IMR-90 (cell line): ENCODE results near the gene ACOT2. TPM values are rescaled to one million over a fixed set of nuclear protein-coding genes. Genes with fewer than 3 reads are reported as not detected.

Experiments
- ATAC-seq: fragments of 200-7000 bp; cut with Tn5 transposase; 2 replicates; pipeline ENCODE4 v1.9.1; 2020; ENCODE audit warnings: low read depth, mild to moderate bottlenecking, moderate library complexity
- BruUV-seq: library from RNA; stranded (reverse); fragments of 400-500 nt; replicated peaks from 2 replicates; lab custom pipeline; 2021; lab: Mats Ljungman, UMichigan
- CTCF ChIA-PET: fragments of 300-600 bp; formaldehyde crosslinking; extraction: SDS; loops from one replicate; lab custom pipeline; 2021; ENCODE audit warnings: antibody characterized with exemption; lab: Yijun Ruan, JAX
- POLR2A ChIA-PET: fragments of 300-600 bp; sonication (Branson Sonifier 250); formaldehyde crosslinking; loops from one replicate; lab custom pipeline; 2022; ENCODE audit warnings: antibody characterized with exemption; ENCODE audit not compliant: unreplicated experiment; lab: Charles Lee
- DNase-seq: peaks from one replicate; pipeline ENCODE4 v3.0.0; 2013
- H2AFZ ChIP-seq: replicated peaks from 2 replicates; pipeline ENCODE3; 2013; ENCODE audit warnings: low read length, mild to moderate bottlenecking; ENCODE audit not compliant: poor library complexity
- H2AK5ac ChIP-seq: 2 replicates; pipeline ENCODE4 v1.6.1; 2013; ENCODE audit warnings: low read depth, low read length, inconsistent platforms
- H2AK9ac ChIP-seq: replicated peaks from 2 replicates; pipeline ENCODE3; 2013; ENCODE audit warnings: mild to moderate bottlenecking, low read depth, low read length, moderate library complexity; ENCODE audit not compliant: poor library complexity
- H2BK120ac ChIP-seq: 2 replicates; pipeline ENCODE4 v1.6.1; 2013; ENCODE audit warnings: low read depth, low read length, inconsistent platforms
- H2BK15ac ChIP-seq: 3 replicates; pipeline ENCODE4 v1.6.1; 2013; ENCODE audit warnings: low read depth, low read length, inconsistent platforms
- H2BK20ac ChIP-seq: 2 replicates; pipeline ENCODE4 v1.6.1; 2013; ENCODE audit warnings: low read depth, mild to moderate bottlenecking, inconsistent platforms, low read length, moderate library complexity
- H2BK5ac ChIP-seq: 2 replicates; pipeline ENCODE4 v1.6.1; 2013; ENCODE audit warnings: mild to moderate bottlenecking, low read depth, low read length, inconsistent platforms; ENCODE audit not compliant: poor library complexity, severe bottlenecking
- H3K14ac ChIP-seq: replicated peaks from 2 replicates; pipeline ENCODE4 v1.6.1; 2013; ENCODE audit warnings: low read depth, low read length, inconsistent platforms
- H3K18ac ChIP-seq: 2 replicates; pipeline ENCODE4 v1.6.1; 2013; ENCODE audit warnings: low read depth, low read length, control low read depth
- H3K23ac ChIP-seq: 2 replicates; pipeline ENCODE4 v1.6.1; 2013; ENCODE audit warnings: low read depth, low read length, inconsistent platforms
- H3K27ac ChIP-seq: 2 replicates; pipeline ENCODE4 v1.5.1; 2013; ENCODE audit warnings: mild to moderate bottlenecking, control low read depth, low read length; ENCODE audit not compliant: insufficient read depth
- H3K27me3 ChIP-seq: 2 replicates; pipeline ENCODE4 v1.6.1; 2013; ENCODE audit warnings: low read length; ENCODE audit not compliant: control insufficient read depth, insufficient read depth
- H3K36me3 ChIP-seq: 2 replicates; pipeline ENCODE4 v1.6.1; 2013; ENCODE audit warnings: low read length, mixed read lengths; ENCODE audit not compliant: control insufficient read depth, insufficient read depth
- H3K4ac ChIP-seq: 2 replicates; pipeline ENCODE4 v1.6.1; 2013; ENCODE audit warnings: low read depth, low read length, inconsistent platforms
- H3K4me1 ChIP-seq: 2 replicates; pipeline ENCODE4 v1.6.1; 2013; ENCODE audit warnings: low read length, mixed read lengths; ENCODE audit not compliant: control insufficient read depth, insufficient read depth
- H3K4me2 ChIP-seq: 2 replicates; pipeline ENCODE4 v1.6.1; 2013; ENCODE audit warnings: low read depth, mild to moderate bottlenecking, control low read depth, low read length, moderate library complexity
- H3K4me3 ChIP-seq: 2 replicates; pipeline ENCODE4 v1.5.1; 2013; ENCODE audit warnings: low read depth, mild to moderate bottlenecking, control low read depth, low read length, moderate library complexity; ENCODE audit not compliant: insufficient read depth
- H3K56ac ChIP-seq: 2 replicates; pipeline ENCODE4 v1.6.1; 2013; ENCODE audit warnings: low read length, inconsistent platforms; ENCODE audit not compliant: insufficient read depth; ENCODE audit errors: extremely low read depth
- H3K79me1 ChIP-seq, 2 experiments: 2 replicates each; pipeline ENCODE4 v1.6.1; 2013; ENCODE audit warnings: low read length in 2 of 2, inconsistent platforms in 1 of 2, low read depth in 1 of 2
- H3K9ac ChIP-seq: 2 replicates; pipeline ENCODE4 v1.6.1; 2013; ENCODE audit warnings: low read depth, low read length, control low read depth
- H3K9me1 ChIP-seq: 2 replicates; pipeline ENCODE4 v1.6.1; 2013; ENCODE audit warnings: low read length, inconsistent platforms; ENCODE audit not compliant: insufficient read depth
- H3K9me3 ChIP-seq: 2 replicates; pipeline ENCODE4 v1.6.1; 2013; ENCODE audit warnings: low read length; ENCODE audit not compliant: control insufficient read depth, insufficient read depth
- H4K20me1 ChIP-seq: 2 replicates; pipeline ENCODE4 v1.6.1; 2013; ENCODE audit warnings: low read length, inconsistent platforms; ENCODE audit not compliant: insufficient read depth
- H4K5ac ChIP-seq: 2 replicates; pipeline ENCODE4 v1.6.1; 2013; ENCODE audit warnings: mild to moderate bottlenecking, low read depth, low read length, control low read depth
- H4K8ac ChIP-seq, 2 experiments: 2 replicates each; pipeline ENCODE4 v1.6.1; 2013; ENCODE audit warnings: low read depth in 2 of 2, low read length in 2 of 2, control low read depth in 1 of 2, inconsistent platforms in 1 of 2
- H4K91ac ChIP-seq: 2 replicates; pipeline ENCODE4 v1.6.1; 2013; ENCODE audit warnings: low read depth, low read length, inconsistent platforms; ENCODE audit not compliant: insufficient read depth
- CHD1 ChIP-seq: IDR thresholded peaks from 2 replicates; pipeline ENCODE4 v1.6.1; 2012; ENCODE audit warnings: low read depth, low read length, improper control_type of control experiment
- FOS ChIP-seq: fragments of 150-350 bp; IDR thresholded peaks from 2 replicates; pipeline ENCODE4 v1.6.1; 2016; ENCODE audit warnings: low read depth, low read length
- MAFK ChIP-seq: IDR thresholded peaks from 2 replicates; pipeline ENCODE4 v1.6.1; 2012; ENCODE audit warnings: low read depth, low read length, improper control_type of control experiment
- MAZ ChIP-seq: IDR thresholded peaks from 2 replicates; pipeline ENCODE4 v1.6.1; 2012; ENCODE audit warnings: low read depth, mild to moderate bottlenecking, low read length, improper control_type of control experiment, moderate library complexity, borderline replicate concordance
- NFE2L2 ChIP-seq: fragments of 150-350 bp; IDR thresholded peaks from 2 replicates; pipeline ENCODE4 v1.6.1; 2016; ENCODE audit warnings: low read depth, mild to moderate bottlenecking, low read length
- RCOR1 ChIP-seq: IDR thresholded peaks from 2 replicates; pipeline ENCODE4 v1.6.1; 2012; ENCODE audit warnings: mild to moderate bottlenecking, low read length, improper control_type of control experiment; ENCODE audit not compliant: insufficient replicate concordance
- RFX5 ChIP-seq: IDR thresholded peaks from 2 replicates; pipeline ENCODE4 v1.8.0; 2012; ENCODE audit warnings: low read depth, mild to moderate bottlenecking, low read length, moderate library complexity
- USF2 ChIP-seq: fragments of 150-350 bp; IDR thresholded peaks from 2 replicates; pipeline ENCODE4 v1.6.1; 2017; ENCODE audit warnings: mild to moderate bottlenecking, antibody characterized with exemption, low read length, low read depth
- WGBS, 2 experiments: methylation state at CpG; one replicate each; pipeline versions ENCODE4 v1.1.5 to v1.1.7; 2013; ENCODE audit warnings: missing lambda C conversion rate in 2 of 2; ENCODE audit not compliant: insufficient read length in 1 of 2; ENCODE audit errors: extremely low coverage in 2 of 2; 5-methylcytosine and 5-hydroxymethylcytosine counted together
- dilution Hi-C: fragments of 300-500 bp; cut with HindIII; formaldehyde crosslinking; loops from one replicate; pipeline ENCODE4 v1.14.3; 2018; ENCODE audit warnings: low sequenced_read_pairs; ENCODE audit not compliant: unreplicated experiment
- in situ Hi-C: fragments of 300-500 bp; cut with MboI; formaldehyde crosslinking; loops from 3 replicates; pipeline ENCODE4 v1.14.3; 2019; ENCODE audit warnings: low sequenced_read_pairs, inconsistent platforms, mixed read lengths
- intact Hi-C: fragments of 100-400 bp; cut with micrococcal nuclease; formaldehyde crosslinking; loops from 2 replicates; pipeline ENCODE4 v1.10.0; 2022
- polyA plus RNA-seq, 3 experiments: library from polyadenylated mRNA; depleted of rRNA; stranded (reverse); fragments of >200 nt; gene quantifications; 2 replicates each; pipeline ENCODE4 v1.2.3, GENCODE V29; 2012; ENCODE audit warnings: low replicate concordance in 1 of 3
- total RNA-seq: library from RNA; depleted of rRNA; stranded (reverse); fragments of >200 nt; gene quantifications from 2 replicates; pipeline ENCODE4 v1.2.3, GENCODE V29; 2012
- TF ChIP-seq, protein P1 (sequence below): conservative IDR thresholded peaks from 2 replicates; pipeline ENCODE4 v1.5.1; 2012; ENCODE audit warnings: mild to moderate bottlenecking, low read depth, low read length, improper control_type of control experiment

The ACOT2 gene
- total and polyA plus RNA-seq, 2 of the 4 experiments (the other 2 are of a cell fraction) = 24.7 to 33.1 TPM

DNA sequence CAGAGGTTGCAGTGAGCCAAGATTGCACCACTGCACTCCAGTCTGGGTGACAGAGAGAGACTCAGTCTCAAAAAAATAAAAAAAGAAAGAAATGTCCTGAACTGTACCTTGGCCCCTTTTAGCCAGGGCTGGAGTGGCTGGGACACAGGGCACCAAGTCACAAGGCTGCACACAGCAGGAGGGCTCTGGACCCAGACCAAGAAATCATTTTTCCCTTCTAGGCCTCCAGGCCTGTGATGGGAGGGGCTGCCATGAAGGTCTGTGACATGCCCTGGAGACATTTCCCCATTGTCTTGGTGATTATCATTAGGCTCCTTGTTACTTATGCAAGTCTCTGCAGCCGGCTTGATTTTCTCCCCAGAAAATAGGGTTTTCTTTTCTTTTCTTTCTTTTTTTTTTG, 38.2 kb downstream of the ACOT2 start:
- ATAC-seq = no peak
- CTCF ChIA-PET = no interaction called here

More for the DNA sequence above, 38.2 kb downstream of the ACOT2 start:
- Histone ChIP-seq H2AFZ (no peak overlapping the region), H3K36me3 (no peaks in the 10 kb centered on the region), H4K5ac (no peak overlapping the region), H2BK20ac (no peak overlapping the region), H3K79me1 (no peaks in the 10 kb centered on the region), H3K9ac (no peak overlapping the region), H3K27me3 (no peaks in the 10 kb centered on the region; the same call in 1 of the 2 replicates), H3K4me2 (no peak overlapping the region), H3K4me3 (no peak overlapping the region), H3K9me3 (no peaks in the 10 kb centered on the region; the same call in 1 of the 2 replicates), H3K18ac (no peak overlapping the region), H3K56ac (no peak overlapping the region), H4K8ac (no peak overlapping the region), H3K9me1 (no peaks in the 10 kb centered on the region), H3K4ac (no peak overlapping the region), H4K91ac (no peak overlapping the region), H2BK5ac (no peak overlapping the region), H2AK9ac (no peak overlapping the region), H3K14ac (no peak overlapping the region), H3K23ac (no peak overlapping the region), H4K20me1 (no peaks in the 10 kb centered on the region), H3K27ac (no peak overlapping the region), H2BK15ac (no peak overlapping the region), H2BK120ac (no peak overlapping the region), H2AK5ac (no peak overlapping the region), H3K4me1 (no peaks in the 10 kb centered on the region)
- no CpG with 5 or more reads among the region's 1 CpG for WGBS, 2 experiments
- no peak for DNase-seq
- intact Hi-C loops (no loop called here), dilution Hi-C loops (no loop called here), in situ Hi-C loops (no loop called here)
- no TSS peak for BruUV-seq
- POLR2A ChIA-PET = no interaction called here
- TF ChIP-seq RCOR1 (no peak), RFX5 (no peak), MAZ (no peak), CHD1 (no peak), FOS (no peak), MAFK (no peak), USF2 (no peak), NFE2L2 (no peak)
- TF ChIP-seq, protein P1, sequence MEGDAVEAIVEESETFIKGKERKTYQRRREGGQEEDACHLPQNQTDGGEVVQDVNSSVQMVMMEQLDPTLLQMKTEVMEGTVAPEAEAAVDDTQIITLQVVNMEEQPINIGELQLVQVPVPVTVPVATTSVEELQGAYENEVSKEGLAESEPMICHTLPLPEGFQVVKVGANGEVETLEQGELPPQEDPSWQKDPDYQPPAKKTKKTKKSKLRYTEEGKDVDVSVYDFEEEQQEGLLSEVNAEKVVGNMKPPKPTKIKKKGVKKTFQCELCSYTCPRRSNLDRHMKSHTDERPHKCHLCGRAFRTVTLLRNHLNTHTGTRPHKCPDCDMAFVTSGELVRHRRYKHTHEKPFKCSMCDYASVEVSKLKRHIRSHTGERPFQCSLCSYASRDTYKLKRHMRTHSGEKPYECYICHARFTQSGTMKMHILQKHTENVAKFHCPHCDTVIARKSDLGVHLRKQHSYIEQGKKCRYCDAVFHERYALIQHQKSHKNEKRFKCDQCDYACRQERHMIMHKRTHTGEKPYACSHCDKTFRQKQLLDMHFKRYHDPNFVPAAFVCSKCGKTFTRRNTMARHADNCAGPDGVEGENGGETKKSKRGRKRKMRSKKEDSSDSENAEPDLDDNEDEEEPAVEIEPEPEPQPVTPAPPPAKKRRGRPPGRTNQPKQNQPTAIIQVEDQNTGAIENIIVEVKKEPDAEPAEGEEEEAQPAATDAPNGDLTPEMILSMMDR = no peak
